Upper lobe of left lung (tissue), 6 donors: Measurements from ENCODE around the gene FAM72A. TPM values are rescaled to one million over a fixed set of nuclear protein-coding genes. Genes with fewer than 3 reads are reported as not detected.
"Not testable (repeated sequence)": the region's sequence is repeated elsewhere in the genome, so short reads cannot be mapped to it uniquely, and the experiment has no call there.

Source experiments
- ATAC-seq, 2 donors: fragments of 200-7000 bp; cut with Tn5 transposase; one replicate each; pipeline ENCODE4 v1.9.1; 2022; ENCODE audit warnings: mild to moderate bottlenecking in 2 of 2, moderate library complexity in 2 of 2; ENCODE audit not compliant: low FRiP score in 2 of 2
- DNase-seq, 2 donors: peaks; one replicate each; pipeline ENCODE4 v3.0.0-alpha.2; 2019 to 2020
- H3K27ac ChIP-seq, 4 donors: fragments of 200-600 bp; sonication (generic); one replicate each; pipeline ENCODE4 v1.5.1; 2016 to 2019
- H3K27me3 ChIP-seq, 4 donors: fragments of 200-600 bp; sonication (generic); one replicate each; pipeline ENCODE4 v1.5.1; 2017 to 2019
- H3K36me3 ChIP-seq, 4 donors: fragments of 200-600 bp; sonication (generic); one replicate each; pipeline ENCODE4 v1.5.1; 2016 to 2019
- H3K4me1 ChIP-seq, 4 donors: fragments of 200-600 bp; sonication (generic); one replicate each; pipeline ENCODE4 v1.5.1; 2018 to 2019
- H3K4me3 ChIP-seq, 4 donors: fragments of 200-600 bp; sonication (generic); one replicate each; pipeline ENCODE4 v1.5.1; 2017 to 2019; ENCODE audit warnings: mild to moderate bottlenecking in 2 of 4, moderate library complexity in 1 of 4
- H3K9me3 ChIP-seq, 4 donors: fragments of 200-600 bp; sonication (generic); one replicate each; pipeline ENCODE4 v1.5.1; 2018 to 2019
- EP300 ChIP-seq, 4 donors: sonication (generic); formaldehyde crosslinking; IDR thresholded peaks; one replicate each; pipeline ENCODE4 v1.5.1; 2017; ENCODE audit warnings: antibody characterized with exemption in 4 of 4, control low read depth in 2 of 4
- POLR2AphosphoS5 ChIP-seq, 2 donors: sonication (generic); formaldehyde crosslinking; IDR thresholded peaks; one replicate each; pipeline ENCODE4 v1.5.1; 2017; ENCODE audit warnings: antibody characterized with exemption in 2 of 2
- WGBS, 2 donors: methylation state at CpG; one replicate each; pipeline ENCODE4 v1.1.5; 2017 to 2018; 5-methylcytosine and 5-hydroxymethylcytosine counted together
- total RNA-seq, 6 donors: library from RNA; depleted of rRNA in 4 of 6; stranded (reverse); fragments of >200 nt in 4 of 6; gene quantifications; one replicate each; pipeline versions ENCODE4 v1.1.0 to v1.2.1, GENCODE V29; 2016 to 2021
- donor health status: DM: no; HTN: no; CAD: no; lungs with moderate emphysema.
- donor health status: DM: no; HTN: yes; CAD: no; lungs with severe emphysema.

FAM72A gene
- total RNA-seq, 6 donors from 2014 or later, result 0.89 to 6.6 (median 3.3) TPM; not detected in 1

DNA sequence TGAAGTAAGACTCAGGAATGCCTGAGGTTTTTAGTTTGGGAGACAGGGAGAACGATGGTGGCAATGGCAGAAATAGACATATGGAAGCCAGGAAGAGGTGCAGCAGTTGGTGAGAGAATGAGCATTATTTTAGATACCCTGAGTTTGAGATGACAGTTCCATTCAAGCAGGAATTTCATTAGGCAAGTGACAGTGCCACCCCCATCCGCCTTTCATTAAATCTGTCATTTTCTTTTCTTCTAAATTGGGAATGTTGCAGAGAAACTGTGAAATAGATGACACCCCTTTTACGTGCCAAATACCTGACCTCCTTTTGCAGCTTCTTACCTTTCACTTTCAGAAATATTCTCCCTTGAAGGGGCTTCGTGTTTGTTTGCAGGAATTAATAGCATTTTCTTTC is 22.7 kb upstream of the FAM72A start:
- H3K4me3 ChIP-seq, H3K27me3 ChIP-seq, DNase-seq, ATAC-seq, H3K27ac ChIP-seq, H3K4me1 ChIP-seq, H3K9me3 ChIP-seq, H3K36me3 ChIP-seq: not testable (repeated sequence)
- WGBS, 2 donors, result 89 to 93% methylated on average over 4 of the region's 4 CpGs

DNA sequence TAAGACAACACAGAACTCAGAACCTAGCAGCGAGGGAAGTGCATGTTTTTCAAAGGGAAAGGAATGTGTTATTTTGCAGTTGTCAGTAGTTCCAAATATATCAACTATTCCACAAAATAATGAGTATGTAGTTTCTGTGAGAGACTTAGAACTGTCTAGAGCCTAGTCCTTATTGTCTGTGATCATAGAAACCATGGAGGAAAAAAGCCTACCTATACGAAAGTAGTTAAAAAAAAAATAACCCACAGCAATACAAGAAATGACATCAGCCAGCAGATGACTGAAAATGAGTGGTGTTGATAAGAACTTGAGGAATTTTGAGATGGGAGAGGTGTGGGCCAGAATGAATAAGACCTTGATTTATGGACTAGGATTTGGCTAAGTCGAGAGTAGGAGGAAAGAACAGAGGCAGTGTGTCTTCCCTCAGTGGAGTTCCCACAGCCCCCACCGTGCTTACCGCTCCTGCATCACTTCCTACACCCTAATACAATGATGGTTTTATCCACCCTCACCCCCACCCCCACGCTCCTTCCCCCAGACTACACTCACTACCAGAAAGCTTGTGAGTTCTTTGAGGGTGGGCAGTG is 21.6 kb upstream of the FAM72A start:
- not testable (repeated sequence) for H3K27ac ChIP-seq, H3K27me3 ChIP-seq, H3K4me3 ChIP-seq, H3K36me3 ChIP-seq, DNase-seq, H3K4me1 ChIP-seq, H3K9me3 ChIP-seq
- ATAC-seq, result peak in 1 of 2 donors; percentile 20
- WGBS, 2 donors, result 90% methylated on average over 2 of the region's 6 CpGs

DNA sequence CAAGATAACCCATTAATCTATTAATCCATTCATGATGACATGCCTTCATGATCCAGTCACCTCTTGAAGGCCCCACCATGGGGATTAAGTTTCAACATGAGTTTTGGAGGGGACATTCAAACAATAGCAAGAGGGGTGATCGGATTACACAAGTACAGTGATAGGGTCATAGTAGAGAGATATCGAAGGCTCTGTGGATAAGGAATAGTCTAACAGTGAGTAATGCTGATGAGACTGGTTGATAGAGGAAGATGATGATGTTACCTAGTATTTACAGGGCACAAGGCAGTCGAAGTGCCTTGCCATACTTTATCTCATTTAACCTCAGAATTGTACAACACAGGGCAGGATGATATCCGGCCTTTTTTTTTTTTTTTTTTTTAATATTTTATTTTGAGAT is 18.9 kb upstream of the FAM72A start:
- not testable (repeated sequence) for DNase-seq, H3K27me3 ChIP-seq, ATAC-seq, H3K9me3 ChIP-seq, H3K27ac ChIP-seq, H3K4me3 ChIP-seq, H3K36me3 ChIP-seq, H3K4me1 ChIP-seq
- WGBS, 2 donors, result no CpG with 5 or more reads among the region's 4 CpGs

DNA sequence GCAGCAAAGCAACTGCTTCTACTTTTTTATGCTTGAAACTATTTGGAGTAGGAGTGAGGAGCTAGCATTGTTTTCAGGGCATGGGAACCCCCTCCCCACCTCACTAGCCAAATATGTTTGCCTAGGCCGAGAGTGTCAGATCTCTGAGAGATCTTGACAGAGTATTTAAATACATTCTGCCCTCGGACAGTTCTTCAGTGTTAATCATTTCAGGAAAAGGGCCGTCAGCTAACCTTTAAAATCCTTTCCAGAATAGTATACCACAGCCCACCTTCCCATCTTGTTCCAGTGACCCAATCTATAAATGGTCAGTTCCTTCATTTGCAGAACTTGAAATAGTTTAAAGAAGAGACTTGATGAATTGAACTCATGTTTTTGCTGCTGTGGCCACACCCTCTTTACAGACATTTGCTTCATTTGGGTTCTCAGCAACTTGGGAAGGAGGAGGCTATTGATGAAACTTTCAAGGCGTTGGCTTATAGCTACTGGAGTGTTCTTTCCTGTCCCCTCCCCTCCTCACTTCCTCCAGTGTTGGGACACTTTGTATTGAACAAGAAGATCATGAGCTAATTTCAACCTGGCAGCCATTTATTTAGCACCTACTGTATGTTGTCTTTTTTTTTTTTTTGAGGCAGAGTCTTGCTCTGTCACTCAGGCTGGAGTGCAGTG is 17.8 kb upstream of the FAM72A start:
- H3K9me3 ChIP-seq, H3K4me3 ChIP-seq, H3K27me3 ChIP-seq, H3K36me3 ChIP-seq, H3K4me1 ChIP-seq: not testable (repeated sequence)
- peak; percentile 68 to 88 for ATAC-seq
- TF ChIP-seq EP300 (IDR thresholded peaks at IDR 0.05), result peak in 2 of 4 donors; percentile 59 to 85
- peak in 1 of 2 donors; percentile 12 for TF ChIP-seq POLR2AphosphoS5 (IDR thresholded peaks at IDR 0.05)
- WGBS, 2 donors, result 30 to 35% methylated on average over 4 of the region's 4 CpGs
- peak overlapping the region; percentile 45 to 71 (median 63) for H3K27ac ChIP-seq
- peak in 1 of 2 donors; percentile 43 for DNase-seq

DNA sequence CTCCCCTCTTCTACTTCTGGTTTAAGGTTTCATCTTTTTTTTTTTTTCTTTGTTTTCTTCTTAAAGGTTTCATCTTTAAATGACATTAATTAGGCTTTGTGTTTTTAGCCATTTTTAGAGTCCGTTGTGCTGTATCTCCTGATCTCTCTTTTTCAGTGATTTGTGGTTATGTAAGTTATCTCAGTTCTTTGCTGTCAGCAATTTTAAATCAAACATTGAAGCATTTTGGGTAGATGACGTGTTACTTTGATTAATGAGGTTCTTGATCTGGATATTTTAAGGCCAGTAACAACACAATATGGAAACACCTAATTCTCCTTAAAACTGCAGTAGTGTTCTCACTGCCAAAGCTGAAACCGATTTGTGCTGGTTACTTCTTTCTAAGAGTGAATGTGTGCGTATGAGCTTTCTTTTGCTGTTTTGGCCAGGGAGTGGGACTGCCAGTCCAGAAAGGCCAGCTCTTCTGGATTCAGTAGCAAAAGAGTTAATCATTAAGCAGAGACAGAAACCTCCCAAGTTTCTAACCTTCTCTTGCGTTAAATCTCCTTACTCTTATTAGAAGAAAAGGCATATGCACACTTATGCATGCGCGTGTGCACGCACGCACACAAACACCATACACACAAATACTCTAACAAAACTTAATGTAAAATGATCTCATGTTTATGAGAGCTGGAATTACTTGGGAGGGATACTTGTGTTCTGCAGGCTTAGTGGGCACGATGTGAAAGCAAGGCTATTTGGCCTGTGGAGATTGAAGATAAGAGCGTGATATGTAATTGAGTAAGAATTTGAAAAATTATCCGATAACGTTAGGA is 17.1 kb upstream of the FAM72A start:
- H3K27ac ChIP-seq, result peak overlapping the region; percentile 45 to 71 (median 63)
- not testable (repeated sequence) for DNase-seq, H3K9me3 ChIP-seq, H3K36me3 ChIP-seq, H3K4me3 ChIP-seq, H3K27me3 ChIP-seq, H3K4me1 ChIP-seq
- peak; percentile 27 to 42 for ATAC-seq
- WGBS, 2 donors, result 40 to 41% methylated on average over 3 to 4 of the region's 13 CpGs

DNA sequence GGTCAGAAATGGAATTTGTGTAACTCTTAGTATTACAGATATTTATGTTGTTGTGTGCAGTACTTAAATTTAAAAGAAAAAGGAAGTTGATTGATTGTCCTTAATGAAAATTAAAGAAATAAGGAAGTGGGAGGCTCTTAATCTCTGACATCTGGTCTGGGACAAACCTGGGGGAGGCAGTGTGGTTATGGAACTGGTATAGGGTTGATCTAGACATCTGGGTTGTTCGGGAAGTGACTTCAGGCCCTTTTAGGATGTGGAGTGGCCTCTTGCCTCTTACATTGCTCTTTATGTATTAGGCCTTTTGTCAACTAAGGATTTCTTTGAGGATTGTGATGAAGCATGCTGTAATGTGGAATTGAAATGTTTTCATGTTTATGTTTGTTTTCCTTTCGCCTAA is 16.1 kb upstream of the FAM72A start:
- not testable (repeated sequence) for H3K27me3 ChIP-seq, H3K27ac ChIP-seq, DNase-seq, H3K9me3 ChIP-seq, H3K36me3 ChIP-seq, H3K4me3 ChIP-seq, H3K4me1 ChIP-seq
- ATAC-seq, result peak in 1 of 2 donors; percentile 70
- WGBS, 2 donors, result no CpG with 5 or more reads among the region's 2 CpGs

DNA sequence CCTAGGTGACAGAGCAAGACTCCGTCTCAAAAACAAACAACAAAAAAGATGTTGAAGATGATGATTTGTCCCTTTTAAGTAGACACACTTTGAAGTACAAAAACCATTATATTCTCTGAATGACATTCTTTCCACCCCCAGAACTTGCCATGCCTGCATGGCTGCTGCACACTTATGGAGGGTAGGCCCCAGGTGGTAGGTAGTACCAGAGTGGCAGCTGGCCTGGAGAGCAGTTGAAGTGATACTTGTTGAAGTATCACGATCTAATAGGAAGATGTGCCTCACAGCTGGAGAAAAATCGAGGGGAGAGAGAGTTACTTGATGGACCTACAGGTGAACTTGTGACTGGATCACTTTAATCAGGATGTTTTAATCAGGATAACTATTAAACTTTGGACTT is 15.6 kb upstream of the FAM72A start:
- not testable (repeated sequence) for H3K4me1 ChIP-seq, H3K4me3 ChIP-seq, H3K27me3 ChIP-seq, DNase-seq, ATAC-seq, H3K9me3 ChIP-seq, H3K36me3 ChIP-seq, H3K27ac ChIP-seq
- 27% methylated on average over 2 of the region's 3 CpGs; no CpG with 5 or more reads in 1 of the 2 donors for WGBS, 2 donors

DNA sequence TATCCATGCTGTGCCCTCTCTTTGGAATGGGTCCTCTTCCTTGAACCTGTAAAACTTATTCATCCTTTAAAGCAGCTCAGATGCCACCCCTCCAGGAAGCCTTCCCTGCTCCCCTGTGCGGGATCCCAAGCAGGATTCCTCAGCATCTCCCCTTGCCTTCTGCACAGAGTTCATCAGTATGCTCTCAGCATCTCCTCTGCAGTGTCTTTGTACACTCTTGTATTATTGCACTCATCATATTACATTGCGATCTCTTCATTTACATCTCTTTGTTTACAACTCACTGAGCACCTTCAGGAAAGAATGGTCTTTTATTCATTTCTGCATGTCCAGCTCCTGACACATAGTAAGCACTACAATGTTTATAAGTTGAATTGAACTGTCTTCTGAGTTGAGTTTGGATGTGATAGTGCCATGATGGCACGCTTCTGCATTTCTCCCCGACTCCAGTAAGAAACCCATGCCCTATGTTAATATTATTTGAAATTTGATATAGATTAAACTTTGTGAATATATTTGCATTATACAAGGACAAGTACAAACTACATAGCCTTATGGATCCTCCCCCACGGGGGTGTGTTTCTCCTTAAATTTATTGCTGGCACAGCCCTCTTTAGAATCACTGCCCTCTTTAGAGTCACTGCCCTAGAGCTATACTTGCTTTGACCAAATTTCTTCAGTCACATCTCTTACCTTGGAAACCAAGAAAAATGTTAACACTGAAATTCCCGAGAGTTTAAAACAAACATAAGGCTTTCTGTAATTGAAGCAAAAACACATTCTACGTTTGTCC is 13.2 kb upstream of the FAM72A start:
- 78 to 83% methylated on average over 4 of the region's 7 CpGs for WGBS, 2 donors

DNA sequence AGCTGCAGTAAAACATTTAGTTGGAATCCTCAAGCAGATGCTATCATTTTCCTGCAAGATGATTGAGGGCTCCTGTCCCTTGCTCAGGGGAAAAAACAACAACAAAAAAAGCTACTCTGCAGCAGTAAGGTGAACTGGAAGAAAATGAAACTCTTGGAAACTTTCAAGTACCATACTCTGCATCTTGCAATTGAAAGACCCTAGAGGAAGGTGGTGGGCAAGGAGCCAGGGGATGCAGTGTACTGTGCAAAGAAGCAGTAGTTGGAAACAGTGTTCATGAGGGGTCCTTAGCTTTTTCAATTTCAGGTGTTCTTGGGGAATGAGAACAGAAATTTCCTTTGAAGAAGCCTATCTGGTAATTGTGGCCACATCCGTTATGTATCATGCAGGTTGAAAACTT is 8.2 kb upstream of the FAM72A start:
- WGBS, 2 donors, result no CpG with 5 or more reads among the region's 1 CpG
- H3K27ac ChIP-seq, ATAC-seq, H3K4me3 ChIP-seq, H3K9me3 ChIP-seq, H3K4me1 ChIP-seq, H3K36me3 ChIP-seq, H3K27me3 ChIP-seq, DNase-seq: not testable (repeated sequence)

More for the DNA sequence above, 13.2 kb upstream of the FAM72A start:
- H3K27me3 ChIP-seq, ATAC-seq, H3K36me3 ChIP-seq, H3K27ac ChIP-seq, DNase-seq, H3K4me1 ChIP-seq, H3K4me3 ChIP-seq, H3K9me3 ChIP-seq: not testable (repeated sequence)

DNA sequence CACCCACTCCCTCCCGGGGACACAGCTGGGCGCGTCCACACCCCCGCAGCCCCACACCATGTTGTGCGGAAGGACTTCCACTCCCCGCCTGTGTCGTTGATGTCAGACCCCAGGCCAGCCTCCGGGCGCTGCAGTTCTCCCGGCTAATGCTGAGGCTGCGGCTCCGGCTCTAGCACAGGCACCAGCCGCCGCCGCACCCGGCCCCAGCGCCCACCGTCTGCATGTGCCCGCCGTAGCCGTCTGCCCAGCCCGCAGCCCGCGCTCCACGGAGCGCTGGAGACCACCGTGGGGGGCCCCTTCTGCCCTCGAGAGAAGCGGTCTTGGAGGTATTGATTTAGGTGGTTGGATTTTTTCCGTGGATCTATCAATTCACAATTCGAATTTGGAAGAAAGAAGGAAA is 2.9 kb upstream of the FAM72A start:
- not testable (repeated sequence) for H3K4me1 ChIP-seq, H3K36me3 ChIP-seq, H3K27me3 ChIP-seq, H3K9me3 ChIP-seq
- peak overlapping the region in 2 of 4 donors; percentile 43 to 44 for H3K27ac ChIP-seq
- H3K4me3 ChIP-seq, result peak overlapping the region in 3 of 4 donors; percentile 31 to 41 (median 36)
- DNase-seq (peak; percentile 20 to 86), ATAC-seq (peak in 1 of 2 donors; percentile 0)
- WGBS, 2 donors, result no CpG with 5 or more reads among the region's 31 CpGs

DNA sequence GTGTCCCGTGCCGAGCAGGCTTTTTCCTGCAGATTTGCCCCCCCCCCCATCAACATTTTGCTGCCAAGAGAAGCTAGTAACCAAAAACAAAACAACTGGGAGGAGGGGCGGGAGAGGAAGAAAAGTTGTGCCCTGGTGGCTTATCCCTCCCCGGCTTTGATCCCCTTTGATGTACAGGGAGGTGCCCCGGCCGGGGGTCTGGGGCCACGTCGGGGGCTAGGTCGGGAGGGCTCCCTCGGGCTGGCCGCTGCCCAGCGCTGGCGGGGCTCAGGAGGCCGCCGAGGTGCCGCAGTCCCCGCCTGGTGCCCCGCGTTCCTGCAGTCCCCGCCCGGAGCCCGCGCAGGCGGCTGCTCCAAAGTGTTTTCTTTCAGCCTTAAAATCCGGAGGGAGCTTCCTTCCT is 2.2 kb upstream of the FAM72A start:
- H3K27me3 ChIP-seq, H3K36me3 ChIP-seq, H3K4me1 ChIP-seq, ATAC-seq, H3K9me3 ChIP-seq: not testable (repeated sequence)
- H3K4me3 ChIP-seq, result peak overlapping the region; percentile 10 to 57 (median 50)
- H3K27ac ChIP-seq, result peak overlapping the region; percentile 57 to 87 (median 76)
- 0% methylated on average over 3 of the region's 25 CpGs; no CpG with 5 or more reads in 1 of the 2 donors for WGBS, 2 donors
- DNase-seq, result peak; percentile 16 to 85

DNA sequence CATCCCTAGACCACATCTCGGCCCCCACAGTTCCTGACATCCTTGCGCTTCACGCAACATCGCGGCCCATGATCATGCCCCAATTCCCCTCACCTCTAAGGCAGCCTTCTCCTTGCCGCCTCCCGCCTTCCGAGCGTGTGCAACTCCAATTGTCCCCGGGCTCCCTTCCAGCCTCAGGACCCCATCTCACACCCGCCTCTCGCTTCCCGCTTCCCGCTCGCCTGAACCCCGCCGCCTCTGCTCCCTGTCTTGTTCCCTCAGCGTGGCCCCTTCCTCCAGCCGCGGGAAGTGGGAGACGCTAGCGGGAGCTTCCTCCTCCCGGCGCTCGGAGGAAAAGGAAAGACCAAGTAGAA is 1.5 kb upstream of the FAM72A start:
- H3K27me3 ChIP-seq, H3K9me3 ChIP-seq, H3K36me3 ChIP-seq, H3K4me1 ChIP-seq: not testable (repeated sequence)
- peak overlapping the region in 3 of 4 donors; percentile 42 to 54 (median 48) for H3K4me3 ChIP-seq
- peak in 1 of 2 donors; percentile 36 for DNase-seq
- peak in 1 of 2 donors; percentile 0 for ATAC-seq
- H3K27ac ChIP-seq, result peak overlapping the region in 3 of 4 donors; percentile 60 to 83 (median 79)
- no CpG with 5 or more reads among the region's 25 CpGs for WGBS, 2 donors
